Naive thymus-derived CD8-positive, alpha-beta T cell (primary cell): Measurements from ENCODE around the gene SMIM45.
A peak's percentile ranks its signal among the peaks of the same experiment; 100 is the strongest.

Experiments used
- ATAC-seq, 2 donors: fragments of 150-1000 bp; cut with Tn5 transposase in 1 of 2; sonication (Bioruptor Pico), chemical (Tn5 transposase) in 1 of 2; 1 replicate in 1 of 2; 2 replicates in 1 of 2; pipeline ENCODE4 v1.10.0; 2021; ENCODE audit warnings: mild to moderate bottlenecking in 2 of 2, moderate library complexity in 2 of 2
- POLR2A ChIA-PET: fragments of 350-600 bp; sonication (Branson Sonifier 250); formaldehyde crosslinking; loops from one replicate; lab custom pipeline; 2021; ENCODE audit warnings: antibody characterized with exemption; lab: Charles Lee
- DNase-seq, 10 donors: peaks; one replicate each; pipeline versions ENCODE4 v3.0.0 to v3.0.0-alpha.2; 2020 to 2022
- H3K27ac Mint-ChIP-seq, 10 donors: one replicate each; pipeline ENCODE4 v1.8.0; 2020 to 2022; ENCODE audit warnings: mild to moderate bottlenecking in 10 of 10, mixed read lengths in 10 of 10, moderate library complexity in 4 of 10, inconsistent platforms in 1 of 10
- H3K27me3 Mint-ChIP-seq, 5 donors: one replicate each; pipeline ENCODE4 v1.8.0; 2021 to 2022; ENCODE audit warnings: mixed read lengths in 5 of 5
- H3K36me3 Mint-ChIP-seq, 3 donors: one replicate each; pipeline ENCODE4 v1.8.0; 2020 to 2022; ENCODE audit warnings: mixed read lengths in 3 of 3, mild to moderate bottlenecking in 2 of 3, inconsistent platforms in 1 of 3
- H3K4me1 Mint-ChIP-seq, 4 donors: one replicate each; pipeline ENCODE4 v1.8.0; 2021 to 2022; ENCODE audit warnings: mixed read lengths in 4 of 4
- H3K4me3 Mint-ChIP-seq, 10 donors: one replicate each; pipeline ENCODE4 v1.8.0; 2020 to 2022; ENCODE audit warnings: mild to moderate bottlenecking in 10 of 10, mixed read lengths in 10 of 10, moderate library complexity in 6 of 10, inconsistent platforms in 1 of 10
- H3K9me3 Mint-ChIP-seq, 9 donors: one replicate each; pipeline ENCODE4 v1.8.0; 2020 to 2022; ENCODE audit warnings: mixed read lengths in 9 of 9, mild to moderate bottlenecking in 3 of 9, inconsistent platforms in 1 of 9, moderate library complexity in 1 of 9

The SMIM45 gene

GRCh38 chr22:41917375-41917902, 34.5 kb upstream of the SMIM45 start:
- Mint-ChIP-seq H3K9me3 (no peaks in the 10 kb centered on the region), H3K36me3 (no peaks in the 10 kb centered on the region), H3K4me1 (peaks cover 0 to 43% (median 31%) of the 10 kb centered on the region in 4 donors), H3K27me3 (peaks cover 13 to 30% (median 16%) of the 10 kb centered on the region in 5 donors), H3K4me3 (peak overlapping the region in 1 of 10 donors; percentile 36), H3K27ac (no peak overlapping the region)
- ATAC-seq (no peak), DNase-seq (no peak)
- POLR2A ChIA-PET, result interaction anchor here (1.4 to 2.5 kb wide), 2 partner anchors 8 to 10 kb away, joined by 3 to 6 read pairs; partner anchors contain the start of gene TNFRSF13C

- H3K36me3 Mint-ChIP-seq, result no peaks in the 10 kb centered on the region
- peaks cover 8 to 23% (median 12%) of the 10 kb centered on the region in 5 donors for H3K27me3 Mint-ChIP-seq
- H3K4me1 Mint-ChIP-seq, result peaks cover 0 to 44% (median 26%) of the 10 kb centered on the region in 4 donors
- H3K27ac Mint-ChIP-seq, result peak overlapping the region in 6 of 10 donors; percentile 19 to 82 (median 36)
- H3K9me3 Mint-ChIP-seq, result no peaks in the 10 kb centered on the region
- POLR2A ChIA-PET, result interaction anchor here (1.4 to 2.5 kb wide), 2 partner anchors 7 to 9 kb away, joined by 3 to 6 read pairs; partner anchors contain the start of gene TNFRSF13C
- DNase-seq (peak in 1 of 10 donors; percentile 36), ATAC-seq (no peak)
- H3K4me3 Mint-ChIP-seq, result peak overlapping the region; percentile 30 to 83 (median 64)
These were observed 33.8 kb upstream of the SMIM45 start for GRCh38 chr22:41917903-41918791.

- peak overlapping the region in 4 of 10 donors; percentile 43 to 61 (median 52) for H3K27ac Mint-ChIP-seq
- peak in 7 of 10 donors; percentile 37 to 78 (median 42) for DNase-seq
- H3K4me3 Mint-ChIP-seq, result peak overlapping the region; percentile 52 to 78 (median 70)
- peak; percentile 48 to 56 for ATAC-seq
- H3K36me3 Mint-ChIP-seq, result no peaks in the 10 kb centered on the region
- POLR2A ChIA-PET, result interaction anchor here (0.6 to 2.5 kb wide), 8 partner anchors 8 to 231 kb away, joined by 3 to 6 read pairs (median 4); partner anchors contain the start of genes SNU13, SREBF2 and TNFRSF13C
- H3K9me3 Mint-ChIP-seq, result no peaks in the 10 kb centered on the region
- peaks cover 5 to 18% (median 10%) of the 10 kb centered on the region in 5 donors for H3K27me3 Mint-ChIP-seq
- H3K4me1 Mint-ChIP-seq, result peaks cover 0 to 48% (median 24%) of the 10 kb centered on the region in 4 donors
These were observed 32.4 kb upstream of the SMIM45 start for GRCh38 chr22:41919357-41920224.

GRCh38 chr22:41920271-41920976, 31.5 kb upstream of the SMIM45 start:
- Mint-ChIP-seq H3K9me3 (no peaks in the 10 kb centered on the region), H3K27ac (peak overlapping the region in 4 of 10 donors; percentile 33 to 81 (median 58)), H3K27me3 (peaks cover 5 to 18% (median 12%) of the 10 kb centered on the region in 5 donors), H3K36me3 (no peaks in the 10 kb centered on the region), H3K4me3 (peak overlapping the region; percentile 60 to 85 (median 72)), H3K4me1 (peaks cover 0 to 50% (median 27%) of the 10 kb centered on the region in 4 donors)
- POLR2A ChIA-PET, result interaction anchor here (0.8 to 2.2 kb wide), 5 partner anchors 8 to 87 kb away, joined by 3 to 6 read pairs (median 4); partner anchors contain the start of gene SREBF2
- DNase-seq (no peak), ATAC-seq (peak in 1 of 2 donors; percentile 6)

- no peak overlapping the region for H3K4me3 Mint-ChIP-seq
- no peaks in the 10 kb centered on the region for H3K9me3 Mint-ChIP-seq
- peak overlapping the region in 2 of 10 donors; percentile 18 to 32 for H3K27ac Mint-ChIP-seq
- peaks cover 3 to 44% (median 29%) of the 10 kb centered on the region in 4 donors for H3K4me1 Mint-ChIP-seq
- no peak for DNase-seq
- no peaks in the 10 kb centered on the region for H3K36me3 Mint-ChIP-seq
- H3K27me3 Mint-ChIP-seq, result peaks cover 0 to 3% (median 2%) of the 10 kb centered on the region in 5 donors
- POLR2A ChIA-PET, result interaction anchor here (1.7 to 4.7 kb wide), 2 partner anchors 12 to 17 kb away, joined by 6 to 68 read pairs; no protein-coding TSS in a partner anchor
- no peak for ATAC-seq
These were observed 29.6 kb upstream of the SMIM45 start for GRCh38 chr22:41922328-41922727.

GRCh38 chr22:41922940-41923594, 28.9 kb upstream of the SMIM45 start:
- H3K9me3 Mint-ChIP-seq, result no peaks in the 10 kb centered on the region
- H3K4me3 Mint-ChIP-seq, result no peak overlapping the region
- H3K27ac Mint-ChIP-seq, result peak overlapping the region in 3 of 10 donors; percentile 13 to 57 (median 25)
- H3K36me3 Mint-ChIP-seq, result no peaks in the 10 kb centered on the region
- peaks cover 0 to 3% (median 2%) of the 10 kb centered on the region in 5 donors for H3K27me3 Mint-ChIP-seq
- peaks cover 5 to 47% (median 29%) of the 10 kb centered on the region in 4 donors for H3K4me1 Mint-ChIP-seq
- ATAC-seq (no peak), DNase-seq (no peak)
- POLR2A ChIA-PET, result interaction anchor here (1.7 to 4.7 kb wide), 2 partner anchors 11 to 17 kb away, joined by 6 to 68 read pairs; no protein-coding TSS in a partner anchor

GRCh38 chr22:41923595-41924276, 28.2 kb upstream of the SMIM45 start:
- DNase-seq, result no peak
- peaks cover 0 to 3% (median 2%) of the 10 kb centered on the region in 5 donors for H3K27me3 Mint-ChIP-seq
- no peak overlapping the region for H3K27ac Mint-ChIP-seq
- H3K9me3 Mint-ChIP-seq, result no peaks in the 10 kb centered on the region
- peaks cover 9 to 46% (median 33%) of the 10 kb centered on the region in 4 donors for H3K4me1 Mint-ChIP-seq
- no peak for ATAC-seq
- no peaks in the 10 kb centered on the region for H3K36me3 Mint-ChIP-seq
- H3K4me3 Mint-ChIP-seq, result peak overlapping the region in 1 of 10 donors; percentile 7
- POLR2A ChIA-PET, result interaction anchor here (1.7 to 4.7 kb wide), 2 partner anchors 10 to 16 kb away, joined by 6 to 68 read pairs; no protein-coding TSS in a partner anchor

GRCh38 chr22:41925783-41926460, 26.0 kb upstream of the SMIM45 start:
- Mint-ChIP-seq H3K9me3 (no peaks in the 10 kb centered on the region), H3K4me3 (peak overlapping the region; percentile 69 to 89 (median 81)), H3K27ac (peak overlapping the region in 8 of 10 donors; percentile 44 to 88 (median 67)), H3K4me1 (peaks cover 14 to 43% (median 29%) of the 10 kb centered on the region in 4 donors), H3K27me3 (peaks cover 0 to 3% (median 2%) of the 10 kb centered on the region in 5 donors), H3K36me3 (no peaks in the 10 kb centered on the region)
- POLR2A ChIA-PET, result interaction anchor here (0.6 to 4.7 kb wide), 10 partner anchors 9 to 93 kb away, joined by 3 to 68 read pairs (median 9); partner anchors contain the start of genes CENPM and SREBF2
- DNase-seq, result peak; percentile 63 to 88 (median 74)
- peak; percentile 83 for ATAC-seq

GRCh38 chr22:41927813-41928212, 24.1 kb upstream of the SMIM45 start:
- H3K9me3 Mint-ChIP-seq, result no peaks in the 10 kb centered on the region
- no peak for DNase-seq
- peaks cover 14 to 41% (median 29%) of the 10 kb centered on the region in 4 donors for H3K4me1 Mint-ChIP-seq
- POLR2A ChIA-PET, result interaction anchor here (0.5 to 2.0 kb wide), 4 partner anchors 9 to 944 kb away, joined by 3 to 6 read pairs (median 4); no protein-coding TSS in a partner anchor
- peaks cover 0 to 3% (median 2%) of the 10 kb centered on the region in 5 donors for H3K27me3 Mint-ChIP-seq
- H3K27ac Mint-ChIP-seq, result peak overlapping the region in 6 of 10 donors; percentile 37 to 87 (median 66)
- H3K4me3 Mint-ChIP-seq, result peak overlapping the region; percentile 47 to 80 (median 69)
- no peak for ATAC-seq
- no peaks in the 10 kb centered on the region for H3K36me3 Mint-ChIP-seq
